ENCODE measurements around the gene SIN3B. TPM values are rescaled to one million over a fixed set of nuclear protein-coding genes. Genes with fewer than 3 reads are reported as not detected.

SIN3B gene
- polyA plus RNA-seq, 2 of the 4 experiments (the other 2 are of a cell fraction), result 12.2 to 21.3 TPM

DNA sequence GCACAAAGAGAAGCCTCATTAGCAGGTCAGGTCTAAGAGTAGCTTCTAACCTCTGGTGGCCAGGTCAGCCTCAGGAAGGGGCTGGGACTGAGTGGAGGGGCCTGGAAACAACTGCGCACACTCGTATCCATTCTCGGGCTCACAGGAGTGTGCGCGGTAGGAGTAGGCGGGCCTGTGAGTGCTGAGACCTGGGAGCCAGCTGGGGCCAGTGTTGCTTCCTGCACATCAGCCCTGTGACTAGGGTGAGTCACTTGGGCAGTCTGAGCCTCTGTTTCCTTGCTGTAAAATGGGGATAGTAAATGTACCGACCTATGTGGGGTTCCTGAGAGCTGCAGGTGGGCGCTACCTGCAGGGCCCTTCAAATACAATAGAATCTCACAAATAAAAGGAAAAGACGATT is 26.9 kb downstream of the SIN3B start:
- no peaks in the 10 kb centered on the region for H3K9me3 ChIP-seq
- no peaks in the 10 kb centered on the region; the same call in 2 of the 3 replicates for H3K4me1 ChIP-seq
- DNase-seq (ENCODE audit: low read depth in 1 of 2, low spot score in 1 of 2) (no peak), FAIRE-seq (no peak), ATAC-seq (no peak)
- ChIA-PET CTCF (no interaction called here), POLR2A (no interaction called here)
- no peak overlapping the region for H3K27ac ChIP-seq
- no peak overlapping the region for H3K4me2 ChIP-seq
- 92% methylated on average over 6 of the region's 9 CpGs for WGBS (ENCODE audit: missing lambda C conversion rate)
- TF ChIP-seq BHLHE40 (IDR thresholded peaks at IDR 0.05; ENCODE audit: low read depth, low read length) (no peak), ZFP36 (IDR thresholded peaks at IDR 0.05; ENCODE audit: borderline replicate concordance, partially characterized antibody) (no peak), FOSL2 (IDR thresholded peaks at IDR 0.05) (no peak), FOSL2 (CRISPR knock-in tag; IDR thresholded peaks at IDR 0.05) (no peak), POLR2A (IDR thresholded peaks at IDR 0.05; ENCODE audit: low read length) (no peak), SREBF2 (IDR thresholded peaks at IDR 0.05) (no peak), ZC3H11A (IDR thresholded peaks at IDR 0.05) (no peak), FOXS1 (CRISPR knock-in tag; IDR thresholded peaks at IDR 0.05) (no peak), SMC3 (IDR thresholded peaks at IDR 0.05) (no peak), CEBPB (IDR thresholded peaks at IDR 0.05) (no peak), HDAC2 (IDR thresholded peaks at IDR 0.05) (no peak), NPAS2 (CRISPR knock-in tag; IDR thresholded peaks at IDR 0.05; ENCODE audit: borderline replicate concordance) (no peak), ESRRA (IDR thresholded peaks at IDR 0.05; ENCODE audit: borderline replicate concordance, low read length) (no peak), GATA3 (IDR thresholded peaks at IDR 0.05; ENCODE audit: borderline replicate concordance) (no peak), ZNF302 (CRISPR knock-in tag; IDR thresholded peaks at IDR 0.05) (no peak), PHF8 (IDR thresholded peaks at IDR 0.05; ENCODE audit: borderline replicate concordance, low read depth) (no peak), EHF (CRISPR knock-in tag; IDR thresholded peaks at IDR 0.05) (no peak), FOSB (CRISPR knock-in tag; IDR thresholded peaks at IDR 0.05) (no peak), ELK1 (IDR thresholded peaks at IDR 0.05; ENCODE audit: low read depth, low read length) (no peak)
- TF ChIP-seq, protein P1, sequence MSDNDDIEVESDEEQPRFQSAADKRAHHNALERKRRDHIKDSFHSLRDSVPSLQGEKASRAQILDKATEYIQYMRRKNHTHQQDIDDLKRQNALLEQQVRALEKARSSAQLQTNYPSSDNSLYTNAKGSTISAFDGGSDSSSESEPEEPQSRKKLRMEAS (IDR thresholded peaks at IDR 0.05), result no peak
- TF ChIP-seq, protein P2, sequence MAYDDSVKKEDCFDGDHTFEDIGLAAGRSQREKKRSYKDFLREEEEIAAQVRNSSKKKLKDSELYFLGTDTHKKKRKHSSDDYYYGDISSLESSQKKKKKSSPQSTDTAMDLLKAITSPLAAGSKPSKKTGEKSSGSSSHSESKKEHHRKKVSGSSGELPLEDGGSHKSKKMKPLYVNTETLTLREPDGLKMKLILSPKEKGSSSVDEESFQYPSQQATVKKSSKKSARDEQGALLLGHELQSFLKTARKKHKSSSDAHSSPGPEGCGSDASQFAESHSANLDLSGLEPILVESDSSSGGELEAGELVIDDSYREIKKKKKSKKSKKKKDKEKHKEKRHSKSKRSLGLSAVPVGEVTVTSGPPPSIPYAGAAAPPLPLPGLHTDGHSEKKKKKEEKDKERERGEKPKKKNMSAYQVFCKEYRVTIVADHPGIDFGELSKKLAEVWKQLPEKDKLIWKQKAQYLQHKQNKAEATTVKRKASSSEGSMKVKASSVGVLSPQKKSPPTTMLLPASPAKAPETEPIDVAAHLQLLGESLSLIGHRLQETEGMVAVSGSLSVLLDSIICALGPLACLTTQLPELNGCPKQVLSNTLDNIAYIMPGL (CRISPR knock-in tag; IDR thresholded peaks at IDR 0.05; ENCODE audit: borderline replicate concordance), result no peak
- no peak overlapping the region for H3K4me3 ChIP-seq

DNA sequence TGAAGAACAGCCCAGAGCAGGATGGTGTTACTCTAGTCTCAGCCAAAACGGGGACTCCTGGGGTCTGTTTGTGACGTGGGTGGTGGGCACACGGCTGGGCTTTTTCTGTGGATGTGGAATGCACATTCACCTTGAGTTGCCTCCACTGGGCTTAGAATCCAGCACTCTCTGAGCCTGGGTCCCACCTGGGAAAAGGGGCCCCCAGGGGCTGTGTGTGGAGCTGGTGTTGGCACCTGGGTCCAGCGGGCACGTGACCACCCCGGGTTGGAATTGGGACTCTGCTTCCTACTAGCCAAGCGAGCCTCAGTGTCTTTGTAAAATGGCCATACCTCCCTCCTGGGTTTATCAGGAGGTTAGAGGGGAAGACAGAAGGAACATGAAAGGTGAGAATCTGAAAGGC is 30.4 kb downstream of the SIN3B start:
- Histone ChIP-seq H3K4me2 (no peak overlapping the region), H3K4me3 (no peak overlapping the region), H3K4me1 (no peaks in the 10 kb centered on the region), H3K9me3 (no peaks in the 10 kb centered on the region), H3K27ac (no peak overlapping the region)
- ATAC-seq (no peak), FAIRE-seq (no peak), DNase-seq (ENCODE audit: low read depth in 1 of 2, low spot score in 1 of 2) (no peak)
- ChIA-PET CTCF (interaction anchor here (0.7 kb wide), 1 partner anchor 32 kb away, joined by 4 read pairs; no protein-coding TSS in a partner anchor), POLR2A (no interaction called here)
- 100% methylated on average over 1 of the region's 7 CpGs for WGBS (ENCODE audit: missing lambda C conversion rate)
- no peak for TF ChIP-seq RNF2 (IDR thresholded peaks at IDR 0.05; ENCODE audit: borderline replicate concordance, low read depth)
- no peak for TF ChIP-seq FOXS1 (CRISPR knock-in tag; IDR thresholded peaks at IDR 0.05)
- TF ChIP-seq KDM5A (IDR thresholded peaks at IDR 0.05), result no peak
- no peak for TF ChIP-seq USF2 (IDR thresholded peaks at IDR 0.05)
- no peak for TF ChIP-seq HEYL (CRISPR knock-in tag; IDR thresholded peaks at IDR 0.05)
- no peak for TF ChIP-seq POLR2AphosphoS2 (conservative IDR thresholded peaks at IDR 0.05; ENCODE audit: low read length)
- TF ChIP-seq CHD4 (IDR thresholded peaks at IDR 0.05; ENCODE audit: borderline replicate concordance), result no peak
- no peak for TF ChIP-seq TP53 (CRISPR knock-in tag; IDR thresholded peaks at IDR 0.05)
- no peak for TF ChIP-seq RARB (CRISPR knock-in tag; IDR thresholded peaks at IDR 0.05)
- TF ChIP-seq PHF8 (IDR thresholded peaks at IDR 0.05; ENCODE audit: borderline replicate concordance, low read depth), result no peak
- TF ChIP-seq ZFP36 (IDR thresholded peaks at IDR 0.05; ENCODE audit: borderline replicate concordance, partially characterized antibody), result no peak
- no peak for TF ChIP-seq MYC (IDR thresholded peaks at IDR 0.05; ENCODE audit: borderline replicate concordance, low read length)
- TF ChIP-seq, protein P1 (IDR thresholded peaks at IDR 0.05), result no peak
- TF ChIP-seq FOSB (CRISPR knock-in tag; IDR thresholded peaks at IDR 0.05), result no peak
- no peak for TF ChIP-seq JUNB (IDR thresholded peaks at IDR 0.05)
- TF ChIP-seq ZSCAN20 (CRISPR knock-in tag; IDR thresholded peaks at IDR 0.05), result no peak
- no peak for TF ChIP-seq EHF (CRISPR knock-in tag; IDR thresholded peaks at IDR 0.05)
- no peak for TF ChIP-seq ESRRA (IDR thresholded peaks at IDR 0.05; ENCODE audit: borderline replicate concordance, low read length)
- TF ChIP-seq KDM1A (IDR thresholded peaks at IDR 0.05; ENCODE audit: low read depth), result no peak
